Progenitor cell of endocrine pancreas (in vitro differentiated cells): ENCODE data around the gene TAT. TPM values are rescaled to one million over a fixed set of nuclear protein-coding genes. Genes with fewer than 3 reads are reported as not detected.

ENCODE experiments used
- DNase-seq: peaks from one replicate; pipeline ENCODE4 v3.0.0; 2021; ENCODE audit warnings: low spot score; ENCODE audit not compliant: unreplicated experiment
- H3K27ac Mint-ChIP-seq: 2 replicates; pipeline ENCODE4 v1.8.0; 2021; ENCODE audit warnings: mild to moderate bottlenecking, moderate library complexity, mixed read lengths
- H3K27me3 Mint-ChIP-seq: 2 replicates; pipeline ENCODE4 v1.8.0; 2021; ENCODE audit warnings: mixed read lengths
- H3K36me3 Mint-ChIP-seq: 2 replicates; pipeline ENCODE4 v1.8.0; 2022; ENCODE audit warnings: mixed read lengths; ENCODE audit not compliant: insufficient read depth
- H3K4me1 Mint-ChIP-seq: 2 replicates; pipeline ENCODE4 v1.8.0; 2021; ENCODE audit warnings: low read depth, mixed read lengths
- H3K4me3 Mint-ChIP-seq: 2 replicates; pipeline ENCODE4 v1.8.0; 2021; ENCODE audit warnings: low read depth, mild to moderate bottlenecking, moderate library complexity, mixed read lengths
- H3K9me3 Mint-ChIP-seq: 2 replicates; pipeline ENCODE4 v1.8.0; 2021; ENCODE audit warnings: low read depth, mixed read lengths
- total RNA-seq: library from RNA; stranded (reverse); gene quantifications from 2 replicates; pipeline ENCODE4 v1.2.1, GENCODE V29; 2021
- TF ChIP-seq, protein P1 (sequence below): fragments of 200-600 bp; sonication (generic); IDR thresholded peaks from one replicate; pipeline ENCODE4 v1.5.0; 2021; ENCODE audit warnings: antibody characterized with exemption, mild to moderate bottlenecking; ENCODE audit not compliant: unreplicated experiment

TAT gene
- total RNA-seq, 1 donor from 2014 or later = not detected

DNA sequence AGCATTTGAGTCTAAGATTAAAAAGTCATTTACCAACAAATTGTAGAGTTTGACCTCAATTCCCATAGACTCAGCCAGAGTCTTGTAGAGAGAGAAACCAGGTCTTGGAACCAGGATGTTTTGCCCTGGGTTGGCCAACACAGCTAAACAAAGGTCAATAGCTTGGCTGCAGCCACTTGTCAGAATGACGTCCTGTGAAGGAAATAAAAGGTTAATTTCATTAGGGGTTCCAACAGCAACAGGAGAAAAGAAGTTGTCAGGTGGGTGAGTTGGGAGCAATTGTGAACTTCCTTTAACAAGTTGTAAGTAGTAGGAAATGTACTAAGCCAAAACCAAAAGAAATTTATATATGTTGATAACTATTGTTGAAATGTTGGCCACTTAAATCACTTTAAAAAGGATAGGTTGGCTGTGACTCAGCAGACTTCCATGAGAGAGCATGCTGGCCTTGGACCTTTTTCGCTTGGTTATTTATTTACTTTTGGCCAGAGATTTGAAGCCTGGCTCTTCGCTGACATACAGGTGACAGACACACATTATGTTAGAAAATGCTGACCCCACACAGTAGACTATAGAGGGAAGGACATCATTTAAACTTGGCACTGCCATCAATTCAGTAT lies 4.3 kb downstream of the TAT start:
- DNase-seq = no peak
- no peaks in the 10 kb centered on the region for H3K9me3 Mint-ChIP-seq
- no peak overlapping the region for H3K4me3 Mint-ChIP-seq
- TF ChIP-seq, protein P1, sequence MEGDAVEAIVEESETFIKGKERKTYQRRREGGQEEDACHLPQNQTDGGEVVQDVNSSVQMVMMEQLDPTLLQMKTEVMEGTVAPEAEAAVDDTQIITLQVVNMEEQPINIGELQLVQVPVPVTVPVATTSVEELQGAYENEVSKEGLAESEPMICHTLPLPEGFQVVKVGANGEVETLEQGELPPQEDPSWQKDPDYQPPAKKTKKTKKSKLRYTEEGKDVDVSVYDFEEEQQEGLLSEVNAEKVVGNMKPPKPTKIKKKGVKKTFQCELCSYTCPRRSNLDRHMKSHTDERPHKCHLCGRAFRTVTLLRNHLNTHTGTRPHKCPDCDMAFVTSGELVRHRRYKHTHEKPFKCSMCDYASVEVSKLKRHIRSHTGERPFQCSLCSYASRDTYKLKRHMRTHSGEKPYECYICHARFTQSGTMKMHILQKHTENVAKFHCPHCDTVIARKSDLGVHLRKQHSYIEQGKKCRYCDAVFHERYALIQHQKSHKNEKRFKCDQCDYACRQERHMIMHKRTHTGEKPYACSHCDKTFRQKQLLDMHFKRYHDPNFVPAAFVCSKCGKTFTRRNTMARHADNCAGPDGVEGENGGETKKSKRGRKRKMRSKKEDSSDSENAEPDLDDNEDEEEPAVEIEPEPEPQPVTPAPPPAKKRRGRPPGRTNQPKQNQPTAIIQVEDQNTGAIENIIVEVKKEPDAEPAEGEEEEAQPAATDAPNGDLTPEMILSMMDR = no peak
- no peaks in the 10 kb centered on the region for H3K27me3 Mint-ChIP-seq
- H3K4me1 Mint-ChIP-seq = peaks cover 7% of the 10 kb centered on the region
- no peaks in the 10 kb centered on the region for H3K36me3 Mint-ChIP-seq
- no peak overlapping the region for H3K27ac Mint-ChIP-seq

DNA sequence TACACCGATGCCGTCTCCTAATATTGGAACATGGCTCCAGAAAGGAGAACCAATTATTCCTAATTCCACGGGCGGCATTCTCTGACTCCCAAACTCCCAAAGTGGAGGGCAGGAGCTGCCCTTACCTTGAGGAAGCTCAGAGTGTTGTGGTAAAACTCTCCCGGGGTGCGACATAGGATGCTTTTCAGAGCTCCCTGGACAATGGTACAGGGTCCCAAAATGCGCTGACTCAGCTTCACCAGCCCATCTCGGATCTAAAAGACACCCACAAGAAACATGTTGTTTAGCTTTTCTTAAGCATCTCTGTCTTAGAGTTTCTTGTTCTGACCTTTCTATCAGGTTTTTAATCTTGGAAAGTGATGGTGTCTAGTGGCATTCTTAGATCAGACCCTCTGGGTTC lies 6.7 kb downstream of the TAT start:
- no peak for DNase-seq
- no peaks in the 10 kb centered on the region for H3K27me3 Mint-ChIP-seq
- no peaks in the 10 kb centered on the region for H3K36me3 Mint-ChIP-seq

DNA sequence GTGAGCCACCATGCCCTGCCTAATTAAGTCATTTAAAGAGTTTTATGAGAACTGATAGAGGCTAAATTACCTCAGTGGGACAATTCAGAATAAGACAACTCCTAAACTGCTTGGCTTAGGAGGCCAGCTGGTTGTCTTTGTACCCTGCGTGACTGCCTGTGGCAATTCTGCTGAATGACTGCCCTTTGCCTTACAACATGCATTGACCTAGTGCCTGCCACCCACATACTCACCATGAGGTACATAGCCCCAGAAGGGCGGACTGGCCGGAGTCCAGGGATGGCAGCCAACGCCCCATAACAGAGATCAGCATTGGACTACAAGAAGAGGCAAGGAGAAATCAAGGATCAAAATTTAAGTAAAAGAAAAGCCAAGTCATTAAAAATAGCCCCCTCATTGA lies 7.3 kb downstream of the TAT start:
- Mint-ChIP-seq H3K4me3 (no peak overlapping the region), H3K4me1 (peaks cover 17% of the 10 kb centered on the region), H3K27me3 (no peaks in the 10 kb centered on the region), H3K36me3 (no peaks in the 10 kb centered on the region), H3K27ac (no peak overlapping the region), H3K9me3 (no peaks in the 10 kb centered on the region)
- no peak for DNase-seq
- TF ChIP-seq, protein P1 = no peak

More for the DNA sequence above, 6.7 kb downstream of the TAT start:
- H3K9me3 Mint-ChIP-seq = no peaks in the 10 kb centered on the region
- no peak overlapping the region for H3K27ac Mint-ChIP-seq
- TF ChIP-seq, protein P1 = no peak
- peaks cover 17% of the 10 kb centered on the region for H3K4me1 Mint-ChIP-seq
- no peak overlapping the region for H3K4me3 Mint-ChIP-seq

DNA sequence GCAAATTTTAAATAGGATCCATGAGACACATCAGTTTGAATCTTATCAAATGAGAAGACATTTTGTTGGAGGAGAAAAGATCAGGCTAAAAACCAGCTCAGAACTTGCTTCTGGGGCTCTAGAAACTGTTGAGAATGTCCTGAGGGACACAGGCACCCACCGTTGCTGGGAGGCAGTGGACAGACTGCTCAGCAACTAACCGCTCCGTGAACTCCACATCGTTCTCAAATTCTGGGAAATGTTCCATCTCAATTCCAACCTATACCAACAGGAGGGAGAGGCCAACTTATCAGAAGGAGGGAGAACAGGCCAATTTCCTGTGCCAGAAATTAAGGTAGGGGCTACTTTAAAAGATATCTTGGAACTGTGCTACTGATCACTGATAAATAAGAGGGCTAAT lies 8.3 kb downstream of the TAT start:
- H3K27ac Mint-ChIP-seq = no peak overlapping the region
- no peaks in the 10 kb centered on the region for H3K9me3 Mint-ChIP-seq
- DNase-seq = no peak
- peaks cover 21% of the 10 kb centered on the region for H3K4me1 Mint-ChIP-seq
- no peaks in the 10 kb centered on the region for H3K36me3 Mint-ChIP-seq
- TF ChIP-seq, protein P1 = no peak
- H3K4me3 Mint-ChIP-seq = no peak overlapping the region
- H3K27me3 Mint-ChIP-seq = no peaks in the 10 kb centered on the region

DNA sequence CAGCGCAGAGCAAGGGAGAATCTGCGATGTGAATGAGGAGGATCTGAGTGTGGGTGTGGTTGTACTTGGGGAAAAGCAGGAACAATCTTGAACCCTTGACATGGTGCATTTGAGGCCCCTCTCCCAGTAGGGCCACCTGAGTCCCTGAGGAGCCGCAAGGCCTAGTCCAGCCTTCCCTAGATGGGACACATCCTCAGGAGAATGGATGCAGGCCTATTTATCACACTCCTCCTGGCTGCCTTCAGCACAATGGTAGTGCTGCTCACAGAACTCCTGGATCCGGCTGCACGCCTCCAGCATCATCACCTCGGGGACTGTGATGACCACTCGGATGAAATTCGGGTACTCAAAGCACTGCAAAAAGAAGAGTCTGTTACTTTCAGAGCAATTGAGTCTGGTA lies 9.0 kb downstream of the TAT start:
- Mint-ChIP-seq H3K9me3 (no peaks in the 10 kb centered on the region), H3K27ac (no peak overlapping the region), H3K36me3 (no peaks in the 10 kb centered on the region), H3K27me3 (no peaks in the 10 kb centered on the region), H3K4me1 (peaks cover 21% of the 10 kb centered on the region), H3K4me3 (no peak overlapping the region)
- DNase-seq = no peak
- TF ChIP-seq, protein P1 = no peak
